GM10847 (cell line): Measurements from ENCODE around the gene EVI2B.

Source experiments
- POLR2A ChIP-seq: IDR thresholded peaks from 2 replicates; pipeline ENCODE4 v1.6.1; 2011; ENCODE audit not compliant: insufficient read length; ENCODE audit errors: extremely low read depth

EVI2B gene

DNA sequence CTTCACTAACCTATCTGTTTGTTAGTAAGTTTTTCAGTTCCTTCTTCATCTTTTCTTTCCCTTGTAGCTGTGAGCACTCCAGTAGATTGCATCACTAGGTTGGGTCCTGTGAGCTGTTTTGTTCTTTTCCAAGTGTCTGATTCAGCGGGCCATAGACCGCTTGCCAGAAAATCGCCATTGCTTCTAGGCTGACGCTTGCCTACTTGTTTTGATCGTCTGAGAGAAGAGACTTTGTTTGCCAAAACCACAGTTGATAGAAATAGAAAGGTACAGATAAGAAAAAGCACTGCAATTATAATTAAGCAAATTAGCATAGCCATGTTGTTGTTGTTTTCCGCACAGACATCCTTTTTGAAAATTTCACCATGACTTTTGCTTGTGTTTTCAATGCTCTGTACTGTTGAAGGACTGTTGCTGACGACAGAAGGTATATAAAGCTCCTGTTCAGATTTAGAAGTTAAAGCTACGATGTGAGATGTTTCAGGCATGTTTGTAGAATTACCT, 4.5 kb upstream of the EVI2B start:
- no peak for TF ChIP-seq POLR2A

- TF ChIP-seq POLR2A: no peak
Observed at GRCh38 chr17:31314782-31315100, 887 bp upstream of the EVI2B start.

DNA sequence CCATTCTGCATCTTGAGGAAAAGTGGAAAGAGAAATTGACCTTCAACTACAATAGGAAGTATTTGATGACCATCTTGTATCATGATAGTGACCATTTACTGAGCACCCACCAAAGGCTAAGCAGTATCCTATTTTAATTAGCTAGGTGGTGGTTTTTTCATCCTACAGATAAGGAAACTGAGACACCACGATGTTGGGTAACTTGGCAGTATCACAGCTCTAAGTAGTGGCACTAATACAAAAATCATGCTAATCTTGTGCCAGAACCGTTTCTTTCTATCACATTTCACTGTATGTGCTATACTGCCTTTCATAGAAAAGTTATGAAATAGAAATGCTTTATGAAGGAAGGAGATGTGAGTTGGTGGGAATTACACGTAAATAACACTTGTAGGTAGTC, 2.3 kb downstream of the EVI2B start:
- TF ChIP-seq POLR2A: no peak

DNA sequence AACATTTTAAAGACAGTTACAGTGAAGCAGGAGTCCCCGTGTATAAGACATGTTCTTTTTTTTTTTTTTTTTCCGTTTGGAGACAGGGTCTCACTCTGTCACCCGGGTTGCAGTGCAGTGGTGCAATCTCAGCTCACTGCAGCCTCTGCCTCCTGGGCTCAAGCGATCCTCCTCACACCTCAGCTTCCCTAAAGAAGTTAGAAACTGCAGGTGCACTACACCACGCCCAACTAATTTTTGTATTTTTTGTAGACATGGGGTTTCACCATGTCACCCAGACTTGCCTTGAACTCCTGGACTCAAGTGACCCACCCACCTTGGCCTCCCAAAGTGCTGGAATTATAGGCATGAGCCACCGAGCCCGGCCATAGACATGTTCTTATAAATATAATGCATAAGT, 3.0 kb downstream of the EVI2B start:
- no peak for TF ChIP-seq POLR2A

GRCh38 chr17:31310260-31310659, 3.6 kb downstream of the EVI2B start:
- TF ChIP-seq POLR2A: no peak

DNA sequence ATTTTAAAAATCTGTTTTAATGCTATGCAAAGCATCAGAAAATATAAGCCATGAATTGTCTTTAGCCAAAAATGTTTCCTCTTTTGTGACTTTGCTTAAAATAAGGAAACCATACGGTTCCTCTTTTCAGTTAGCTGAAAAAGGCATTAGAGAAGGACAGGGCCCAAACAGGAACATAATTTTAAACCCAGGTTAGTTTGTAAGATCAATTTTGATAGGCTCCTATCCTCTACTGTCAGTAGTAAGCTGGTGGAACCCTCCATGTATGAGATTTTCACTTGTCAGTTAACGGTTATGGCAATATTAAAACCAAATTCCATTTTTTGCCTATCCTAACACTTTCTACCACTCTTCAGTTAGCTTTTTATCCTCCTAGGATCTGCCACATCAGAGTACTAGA, 4.3 kb downstream of the EVI2B start:
- no peak for TF ChIP-seq POLR2A

DNA sequence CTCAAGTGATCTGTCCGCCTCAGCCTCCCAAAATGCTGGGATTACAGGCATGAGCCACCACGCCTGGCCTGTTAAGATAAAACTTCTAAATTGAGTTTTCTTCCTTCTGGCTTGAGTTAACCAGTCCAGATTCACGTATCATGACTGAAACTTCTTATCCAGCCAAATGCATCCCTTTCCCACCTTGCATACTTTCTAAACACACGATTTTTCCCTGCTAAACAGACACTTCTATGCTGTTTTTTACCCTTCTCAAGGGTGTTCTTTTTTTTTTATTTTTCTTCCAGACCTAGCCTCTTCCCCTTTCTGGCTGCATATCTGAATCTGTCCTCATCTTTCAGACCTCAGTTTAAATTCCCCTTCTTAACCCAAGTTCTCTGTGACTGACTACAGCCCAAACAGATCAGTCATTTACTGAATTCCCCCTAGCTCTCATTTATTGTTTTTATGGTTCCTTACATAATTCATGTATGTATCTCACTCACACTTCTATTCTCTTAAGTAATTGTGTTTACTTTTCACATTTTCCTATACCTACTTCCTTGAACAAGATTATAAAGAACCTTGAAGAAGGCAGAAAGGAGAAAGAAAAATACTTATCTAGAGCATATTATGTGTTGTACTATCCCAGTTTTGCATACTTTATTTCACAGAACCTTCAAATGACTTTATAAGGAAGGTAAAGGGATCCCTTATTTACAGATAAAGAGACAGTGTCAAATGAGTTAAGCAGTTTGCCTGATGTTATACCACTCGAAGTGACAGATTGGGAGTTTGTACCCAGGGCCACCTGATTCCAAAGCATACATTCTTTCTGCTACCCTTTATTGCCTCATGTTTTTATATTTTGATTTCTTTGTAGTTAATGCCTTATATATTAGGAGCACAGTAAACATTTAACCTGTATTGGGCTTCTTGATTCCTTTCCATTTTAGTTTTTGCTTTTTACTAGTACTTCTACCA, 5.2 kb downstream of the EVI2B start:
- TF ChIP-seq POLR2A: no peak

DNA sequence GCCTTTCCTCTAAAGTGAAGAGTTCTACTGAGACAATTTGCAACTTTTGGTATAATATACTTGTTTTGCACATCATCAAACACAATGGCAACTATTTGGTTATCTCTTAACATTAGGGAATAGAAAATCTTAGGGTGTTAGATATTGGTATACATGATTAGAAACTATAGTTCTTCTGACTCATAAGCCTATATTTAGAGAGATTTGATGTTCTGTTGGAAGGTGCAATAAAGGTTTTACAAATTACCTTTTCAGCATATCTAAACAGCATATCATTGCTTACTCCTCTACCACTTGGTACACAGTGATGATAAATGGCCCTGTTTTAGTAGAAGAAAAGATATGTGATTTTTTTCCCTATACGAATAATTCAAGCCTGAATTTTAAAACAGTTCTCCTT, 6.2 kb downstream of the EVI2B start:
- no peak for TF ChIP-seq POLR2A

DNA sequence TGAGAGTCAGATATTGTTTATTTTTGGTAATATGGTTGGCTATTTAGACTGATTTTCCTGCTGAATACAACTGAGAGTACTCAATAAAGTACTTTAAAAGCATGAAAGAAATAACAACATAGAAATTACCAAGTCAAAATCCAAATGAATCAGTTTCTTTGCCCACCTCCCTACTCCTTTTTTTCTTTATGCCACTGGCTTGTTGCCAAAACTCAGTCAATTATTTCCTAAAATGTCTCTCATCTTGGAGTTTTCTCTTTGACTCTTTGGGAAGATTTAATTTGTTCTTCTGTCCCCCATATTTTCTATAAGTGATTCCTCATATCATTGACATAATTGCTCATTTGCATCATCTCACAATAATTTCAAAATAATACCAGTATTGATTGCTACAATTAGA, 14.2 kb downstream of the EVI2B start:
- TF ChIP-seq POLR2A: no peak

DNA sequence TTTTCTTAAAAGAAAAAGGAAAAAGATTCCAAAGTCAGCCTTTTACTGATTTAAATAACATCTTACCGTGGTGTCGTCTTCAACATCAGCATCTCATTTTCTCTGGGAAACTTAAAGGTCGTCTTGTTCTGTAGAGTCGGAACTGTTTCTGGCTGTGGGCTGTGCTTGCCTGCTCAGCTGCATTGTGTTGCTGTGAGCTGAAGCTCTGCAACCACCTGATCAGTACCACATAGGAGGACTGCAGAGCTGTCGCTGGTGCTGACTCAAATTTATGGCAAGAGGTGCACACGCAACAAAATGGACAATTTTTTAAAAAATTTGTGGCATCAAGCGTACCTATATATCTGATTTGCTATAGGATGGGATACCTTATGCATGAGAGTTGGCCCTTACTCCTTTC, 16.8 kb downstream of the EVI2B start, which contains the start of gene OMG:
Gene OMG (minus strand): TSS at position 150 of the 400 bp plus-strand sequence. CDS start 908 bp downstream, outside the sequence.
- TF ChIP-seq POLR2A: no peak

GRCh38 chr17:31296142-31296541, 17.7 kb downstream of the EVI2B start:
- no peak for TF ChIP-seq POLR2A

GRCh38 chr17:31295489-31295871, 18.4 kb downstream of the EVI2B start:
- TF ChIP-seq POLR2A: no peak

GRCh38 chr17:31294820-31295488, 18.9 kb downstream of the EVI2B start:
- TF ChIP-seq POLR2A: no peak

DNA sequence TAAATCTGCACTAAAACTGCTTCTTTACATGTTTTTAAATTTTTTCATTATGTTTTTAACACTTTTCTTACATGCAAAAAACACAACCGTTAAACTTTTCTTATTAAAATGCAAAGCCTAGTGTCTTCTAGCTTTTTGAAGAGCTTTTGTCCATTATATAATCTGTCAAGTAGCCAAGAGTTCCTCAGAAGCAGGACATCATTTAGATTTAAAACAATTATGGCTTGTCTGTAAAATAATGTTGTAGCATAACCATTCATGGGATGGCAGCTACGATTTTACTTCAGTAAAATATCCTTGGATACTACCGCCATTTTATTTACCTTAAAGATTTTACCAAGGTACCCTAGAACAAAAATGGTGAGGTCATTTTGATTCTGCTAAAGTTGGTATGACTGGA, 19.6 kb downstream of the EVI2B start:
- no peak for TF ChIP-seq POLR2A

GRCh38 chr17:31293581-31293980, 20.3 kb downstream of the EVI2B start:
- TF ChIP-seq POLR2A: no peak

DNA sequence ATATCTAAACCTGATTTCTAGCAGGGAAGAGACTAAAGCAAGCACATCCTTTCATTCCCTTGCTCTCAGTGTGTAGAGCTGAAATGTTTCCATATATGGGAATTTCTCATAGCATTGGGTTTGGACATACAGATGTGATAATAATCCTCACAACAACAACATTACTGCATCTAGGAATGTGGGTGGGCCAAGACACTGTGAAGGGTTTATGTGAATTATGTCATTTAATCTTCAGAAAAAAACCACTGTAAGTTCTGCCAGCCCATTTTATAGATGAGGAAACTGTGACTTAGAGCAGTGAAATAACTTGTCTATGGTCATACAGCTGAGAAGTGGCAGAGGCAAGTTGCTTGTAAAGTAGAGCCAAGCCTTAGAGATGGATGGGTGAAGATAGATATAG, 22.0 kb downstream of the EVI2B start:
- no peak for TF ChIP-seq POLR2A
